Colonic mucosa (tissue), 4 donors: ENCODE data around the gene SLC22A17. TPM values are rescaled to one million over a fixed set of nuclear protein-coding genes. Genes with fewer than 3 reads are reported as not detected.
A peak's percentile ranks its signal among the peaks of the same experiment; 100 is the strongest.

Experiments used
- DNase-seq: peaks from one replicate; pipeline ENCODE4 v3.0.0-alpha.2; 2020
- H3K27ac ChIP-seq: fragments of 200-600 bp; one replicate; pipeline ENCODE4 v1.8.0; 2021
- H3K27me3 ChIP-seq: fragments of 200-600 bp; one replicate; pipeline ENCODE4 v1.8.0; 2021
- H3K36me3 ChIP-seq: fragments of 200-600 bp; one replicate; pipeline ENCODE4 v1.8.0; 2021
- H3K4me1 ChIP-seq: fragments of 200-600 bp; one replicate; pipeline ENCODE4 v1.8.0; 2021; ENCODE audit warnings: mild to moderate bottlenecking
- H3K4me3 ChIP-seq: fragments of 200-600 bp; one replicate; pipeline ENCODE4 v1.8.0; 2021
- H3K9ac ChIP-seq, 2 donors: one replicate each; pipeline ENCODE4 v1.7.0; 2013; ENCODE audit warnings: control low read depth in 2 of 2, low read depth in 2 of 2, low read length in 2 of 2
- H3K9me3 ChIP-seq: fragments of 200-600 bp; one replicate; pipeline ENCODE4 v1.8.0; 2021
- intact Hi-C: fragments of 100-400 bp; cut with DNase I; formaldehyde crosslinking; loops from one replicate; pipeline ENCODE4 v1.14.1; 2022
- total RNA-seq, 2 donors: library from RNA; stranded (reverse); fragmentation: NEBNext Ultra II Directional in 1 of 2; extraction: Animal tissue kit (Norgen Biotek cat#: 25700) in 1 of 2; gene quantifications; one replicate each; pipeline ENCODE4 v1.2.1, GENCODE V29; 2021
- TF ChIP-seq, protein P1 (sequence below): fragments of 200-600 bp; IDR thresholded peaks from one replicate; pipeline ENCODE4 v1.8.0; 2022; ENCODE audit warnings: antibody characterized with exemption, mild to moderate bottlenecking
- donor health status: healthy.
- donor health status: DM: no; HTN: no; CAD: no.
- donor health status: DM: no; HTN: no; CAD: no.

The SLC22A17 gene
- total RNA-seq, 2 donors from 2014 or later = 3.9 to 6.7 TPM

- H3K4me1 ChIP-seq = no peaks in the 10 kb centered on the region
- H3K4me3 ChIP-seq = no peak overlapping the region
- no peaks in the 10 kb centered on the region for H3K9me3 ChIP-seq
- H3K36me3 ChIP-seq = peaks cover 10% of the 10 kb centered on the region
- no peak for DNase-seq
- no peaks in the 10 kb centered on the region for H3K27me3 ChIP-seq
- no peak overlapping the region for H3K9ac ChIP-seq
- intact Hi-C loops = loop anchor here (5.0 to 10.0 kb wide), 4 partner anchors 57 to 150 kb away; no protein-coding TSS in a partner anchor
- no peak overlapping the region for H3K27ac ChIP-seq
- TF ChIP-seq, protein P1, sequence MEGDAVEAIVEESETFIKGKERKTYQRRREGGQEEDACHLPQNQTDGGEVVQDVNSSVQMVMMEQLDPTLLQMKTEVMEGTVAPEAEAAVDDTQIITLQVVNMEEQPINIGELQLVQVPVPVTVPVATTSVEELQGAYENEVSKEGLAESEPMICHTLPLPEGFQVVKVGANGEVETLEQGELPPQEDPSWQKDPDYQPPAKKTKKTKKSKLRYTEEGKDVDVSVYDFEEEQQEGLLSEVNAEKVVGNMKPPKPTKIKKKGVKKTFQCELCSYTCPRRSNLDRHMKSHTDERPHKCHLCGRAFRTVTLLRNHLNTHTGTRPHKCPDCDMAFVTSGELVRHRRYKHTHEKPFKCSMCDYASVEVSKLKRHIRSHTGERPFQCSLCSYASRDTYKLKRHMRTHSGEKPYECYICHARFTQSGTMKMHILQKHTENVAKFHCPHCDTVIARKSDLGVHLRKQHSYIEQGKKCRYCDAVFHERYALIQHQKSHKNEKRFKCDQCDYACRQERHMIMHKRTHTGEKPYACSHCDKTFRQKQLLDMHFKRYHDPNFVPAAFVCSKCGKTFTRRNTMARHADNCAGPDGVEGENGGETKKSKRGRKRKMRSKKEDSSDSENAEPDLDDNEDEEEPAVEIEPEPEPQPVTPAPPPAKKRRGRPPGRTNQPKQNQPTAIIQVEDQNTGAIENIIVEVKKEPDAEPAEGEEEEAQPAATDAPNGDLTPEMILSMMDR = no peak
These were observed 27.7 kb downstream of the SLC22A17 start for GRCh38 chr14:23324993-23325392.

GRCh38 chr14:23324455-23324846 is 28.2 kb downstream of the SLC22A17 start:
- H3K9me3 ChIP-seq = no peaks in the 10 kb centered on the region

GRCh38 chr14:23323838-23324454 is 28.7 kb downstream of the SLC22A17 start:
- no peaks in the 10 kb centered on the region for H3K4me1 ChIP-seq
- no peak overlapping the region for H3K9ac ChIP-seq
- intact Hi-C loops = loop anchor here (10.0 kb wide), 3 partner anchors 59 to 151 kb away; no protein-coding TSS in a partner anchor
- H3K9me3 ChIP-seq = no peaks in the 10 kb centered on the region
- no peak for DNase-seq
- H3K36me3 ChIP-seq = peaks cover 10% of the 10 kb centered on the region
- H3K27ac ChIP-seq = no peak overlapping the region
- H3K4me3 ChIP-seq = no peak overlapping the region
- TF ChIP-seq, protein P1 = no peak
- H3K27me3 ChIP-seq = no peaks in the 10 kb centered on the region

More at GRCh38 chr14:23324455-23324846, 28.2 kb downstream of the SLC22A17 start:
- Histone ChIP-seq H3K27me3 (no peaks in the 10 kb centered on the region), H3K36me3 (peaks cover 10% of the 10 kb centered on the region), H3K4me3 (no peak overlapping the region), H3K4me1 (no peaks in the 10 kb centered on the region), H3K27ac (no peak overlapping the region), H3K9ac (no peak overlapping the region)
- intact Hi-C loops = loop anchor here (10.0 kb wide), 3 partner anchors 60 to 150 kb away; no protein-coding TSS in a partner anchor
- DNase-seq = no peak
- TF ChIP-seq, protein P1 = no peak

DNA sequence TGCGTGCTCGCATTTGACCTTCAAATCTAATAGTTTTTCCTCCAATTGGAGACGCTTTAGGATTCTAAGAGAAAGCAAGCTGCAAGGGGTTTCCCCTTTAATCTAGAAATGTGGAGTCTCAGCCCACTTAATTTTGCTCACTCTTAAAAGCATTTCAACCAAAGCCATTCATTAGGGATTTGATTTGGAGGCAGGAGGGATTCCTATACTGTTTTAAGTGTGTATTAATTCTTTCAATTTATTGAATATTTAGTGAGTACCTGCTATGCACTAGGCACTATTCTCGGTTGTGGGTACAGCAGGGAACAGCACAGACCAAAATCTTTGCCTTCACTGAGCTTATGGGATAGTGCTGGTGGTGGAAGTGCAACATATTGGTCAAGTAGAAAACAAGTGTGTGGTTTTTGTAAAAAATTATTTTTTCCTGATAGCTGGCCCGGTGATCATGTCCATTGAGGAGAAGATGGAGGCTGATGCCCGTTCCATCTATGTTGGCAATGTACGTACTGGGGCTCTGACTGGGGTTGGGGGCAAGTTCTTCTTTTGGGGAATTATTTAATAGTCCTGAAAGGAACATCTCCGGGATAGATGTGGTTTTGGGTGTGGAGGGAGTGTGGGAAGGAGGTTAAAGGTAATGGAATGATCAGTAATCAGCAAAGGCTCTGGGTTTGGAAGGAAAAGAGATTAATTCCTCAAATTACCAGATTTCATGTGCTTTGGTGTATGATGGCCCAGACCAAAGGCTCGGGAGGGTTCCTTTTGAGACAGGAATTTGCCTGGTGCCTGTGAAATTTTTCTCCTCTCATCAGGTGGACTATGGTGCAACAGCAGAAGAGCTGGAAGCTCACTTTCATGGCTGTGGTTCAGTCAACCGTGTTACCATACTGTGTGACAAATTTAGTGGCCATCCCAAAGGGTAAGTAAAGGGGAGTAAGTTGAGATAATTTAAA is 29.8 kb downstream of the SLC22A17 start:
- Histone ChIP-seq H3K9ac (peak overlapping the region; percentile 87 to 91), H3K4me1 (no peaks in the 10 kb centered on the region), H3K4me3 (peak overlapping the region; percentile 96), H3K36me3 (peaks cover 10% of the 10 kb centered on the region), H3K9me3 (no peaks in the 10 kb centered on the region), H3K27me3 (no peaks in the 10 kb centered on the region), H3K27ac (peak overlapping the region; percentile 92)
- intact Hi-C loops = loop anchor here (10.0 kb wide), 3 partner anchors 58 to 152 kb away; no protein-coding TSS in a partner anchor
- DNase-seq = no peak
- TF ChIP-seq, protein P1 = no peak
